Adrenal gland (tissue), 12 donors: Measurements from ENCODE around the gene PARD6G. TPM values are rescaled to one million over a fixed set of nuclear protein-coding genes. Genes with fewer than 3 reads are reported as not detected.

ENCODE experiments used
- DNase-seq, 7 donors: peaks; one replicate each; pipeline ENCODE4 v3.0.0-alpha.2; 2019 to 2020
- H3K27ac ChIP-seq, 5 donors: fragments of 200-600 bp; sonication (generic) in 4 of 5; 1 replicate in 3 of 5; 2 replicates in 2 of 5; pipeline versions ENCODE4 v1.5.1 to v1.8.0; 2016 to 2020; ENCODE audit warnings: mild to moderate bottlenecking in 1 of 5
- H3K27me3 ChIP-seq: fragments of 200-600 bp; 2 replicates; pipeline ENCODE4 v1.8.0; 2021
- H3K36me3 ChIP-seq, 2 donors: fragments of 200-600 bp; replicated peaks in 1 of 2; 1 replicate in 1 of 2; 2 replicates in 1 of 2; pipeline versions ENCODE4 v1.5.1 to v1.8.0; 2018 to 2022
- H3K4me1 ChIP-seq, 2 donors: fragments of 200-600 bp; replicated peaks in 1 of 2; 1 replicate in 1 of 2; 2 replicates in 1 of 2; pipeline versions ENCODE4 v1.5.1 to v1.8.0; 2018 to 2021
- H3K4me3 ChIP-seq, 4 donors: fragments of 200-600 bp; sonication (generic) in 3 of 4; one replicate each; pipeline ENCODE4 v1.5.1; 2016 to 2018
- H3K9me3 ChIP-seq, 3 donors: fragments of 200-600 bp; sonication (generic) in 1 of 3; replicated peaks in 1 of 3; 1 replicate in 2 of 3; 2 replicates in 1 of 3; pipeline versions ENCODE4 v1.5.1 to v1.8.0; 2016 to 2021
- POLR2A ChIP-seq, 2 donors: fragments of 450-650 bp; IDR thresholded peaks; one replicate each; pipeline ENCODE4 v1.6.1; 2017; ENCODE audit warnings: antibody characterized with exemption in 2 of 2, mild to moderate bottlenecking in 2 of 2, moderate library complexity in 1 of 2
- WGBS, 4 donors: extraction: QIAGEN DNeasy Blood & Tissue Kit in 2 of 4; methylation state at CpG; one replicate each; pipeline versions ENCODE4 v1.1.5 to v1.1.7; 2013 to 2017; 5-methylcytosine and 5-hydroxymethylcytosine counted together
- intact Hi-C, 2 donors: fragments of 100-400 bp; cut with DNase I; formaldehyde crosslinking; loops; one replicate each; pipeline versions ENCODE4 v1.14.1 to v1.15.0; 2022 to 2023
- polyA plus RNA-seq, 3 donors: library from polyadenylated mRNA; stranded (reverse); fragments of 200-250 nt in 2 of 3; fragments of 350-450 nt in 1 of 3; fragmentation: Illumina TruSeq in 1 of 3; extraction: RNeasy Lipid Tissue Mini Kit (QIAGEN cat#74804) in 1 of 3; gene quantifications; one replicate each; pipeline ENCODE4 v1.2.3, GENCODE V29; 2013 to 2014
- total RNA-seq, 9 donors: library from RNA; depleted of rRNA in 4 of 9; stranded (reverse); fragments of >200 nt in 4 of 9; fragments of 120-200 nt in 1 of 9; fragmentation: NEBNext Ultra II Directional in 1 of 9; extraction: Animal tissue kit (Norgen Biotek cat#: 25700) in 1 of 9; gene quantifications; one replicate each; pipeline versions ENCODE4 v1.1.0 to v1.2.4, GENCODE V29; 2013 to 2023
- TF ChIP-seq, protein P1 (sequence below), 6 experiments: fragments of 450-650 bp in 4 of 6; fragments of 200-600 bp in 2 of 6; sonication (generic) in 1 of 6; IDR thresholded peaks; 1 replicate in 5 of 6; 2 replicates in 1 of 6; pipeline versions ENCODE4 v1.5.1 to v1.8.0; 2016 to 2021; ENCODE audit warnings: antibody characterized with exemption in 6 of 6, mild to moderate bottlenecking in 2 of 6, moderate library complexity in 1 of 6
- donor health status: healthy with polysubstance abuse.
- donor health status: Bipolar disorder and iron deficiency.
- donor health status: DM: yes; HTN: yes; CAD: no.
- donor health status: DM: no; HTN: no; CAD: no.
- donor health status: DM: no; HTN: no; CAD: no.
- donor health status: DM: yes; HTN: yes; CAD: no.

Gene PARD6G
- total and polyA plus RNA-seq, 12 donors: 0.95 to 4.3 (median 2.3) TPM

DNA sequence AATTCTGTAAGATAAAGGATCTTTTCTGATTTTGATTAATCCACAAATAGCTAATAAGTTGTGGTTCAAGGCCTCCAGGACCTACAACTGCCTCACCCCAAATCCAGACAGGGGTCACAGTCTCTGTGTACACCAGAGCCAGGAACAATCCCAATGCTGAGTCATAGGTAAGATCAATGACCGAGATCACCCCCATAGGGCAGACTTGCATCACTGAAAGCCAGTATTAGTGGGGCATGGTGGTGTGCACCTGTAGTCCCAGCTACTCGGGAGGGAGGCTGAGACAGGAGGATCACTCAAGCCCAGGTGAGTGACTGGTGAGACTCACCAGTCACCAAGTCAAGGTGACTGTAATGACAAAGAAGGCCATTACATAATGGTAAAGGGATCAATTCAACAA, 12.9 kb downstream of the PARD6G start:
- Histone ChIP-seq H3K4me3 (no peak overlapping the region), H3K36me3 (no peaks in the 10 kb centered on the region), H3K9me3 (no peaks in the 10 kb centered on the region), H3K4me1 (no peaks in the 10 kb centered on the region), H3K27me3 (no peaks in the 10 kb centered on the region), H3K27ac (no peak overlapping the region)
- TF ChIP-seq, protein P1, sequence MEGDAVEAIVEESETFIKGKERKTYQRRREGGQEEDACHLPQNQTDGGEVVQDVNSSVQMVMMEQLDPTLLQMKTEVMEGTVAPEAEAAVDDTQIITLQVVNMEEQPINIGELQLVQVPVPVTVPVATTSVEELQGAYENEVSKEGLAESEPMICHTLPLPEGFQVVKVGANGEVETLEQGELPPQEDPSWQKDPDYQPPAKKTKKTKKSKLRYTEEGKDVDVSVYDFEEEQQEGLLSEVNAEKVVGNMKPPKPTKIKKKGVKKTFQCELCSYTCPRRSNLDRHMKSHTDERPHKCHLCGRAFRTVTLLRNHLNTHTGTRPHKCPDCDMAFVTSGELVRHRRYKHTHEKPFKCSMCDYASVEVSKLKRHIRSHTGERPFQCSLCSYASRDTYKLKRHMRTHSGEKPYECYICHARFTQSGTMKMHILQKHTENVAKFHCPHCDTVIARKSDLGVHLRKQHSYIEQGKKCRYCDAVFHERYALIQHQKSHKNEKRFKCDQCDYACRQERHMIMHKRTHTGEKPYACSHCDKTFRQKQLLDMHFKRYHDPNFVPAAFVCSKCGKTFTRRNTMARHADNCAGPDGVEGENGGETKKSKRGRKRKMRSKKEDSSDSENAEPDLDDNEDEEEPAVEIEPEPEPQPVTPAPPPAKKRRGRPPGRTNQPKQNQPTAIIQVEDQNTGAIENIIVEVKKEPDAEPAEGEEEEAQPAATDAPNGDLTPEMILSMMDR (IDR thresholded peaks at IDR 0.05): no peak
- TF ChIP-seq POLR2A (IDR thresholded peaks at IDR 0.05): no peak
- no peak for DNase-seq
- 91 to 100% (median 92%) methylated on average over 2 of the region's 2 CpGs for WGBS, 4 donors
- intact Hi-C loops: no loop called here

DNA sequence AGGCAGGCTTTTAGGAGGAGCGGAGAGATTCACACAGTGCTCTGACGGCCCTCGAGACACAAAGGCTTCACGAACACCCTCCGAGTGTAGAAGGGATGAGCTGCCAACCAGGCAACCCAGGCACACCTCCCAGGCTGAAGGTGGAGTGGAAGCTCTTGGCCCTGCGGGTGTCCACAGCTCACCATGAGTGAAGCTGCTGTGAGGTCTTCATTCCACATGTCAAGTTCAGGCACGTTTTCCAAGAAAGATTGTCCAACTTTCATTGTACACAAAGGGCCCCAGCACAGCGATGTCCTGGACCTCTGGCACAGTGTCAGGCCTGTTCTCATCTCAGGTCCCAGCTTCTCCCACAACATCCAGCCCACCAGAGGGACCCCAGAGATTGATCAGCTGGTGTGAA, 13.4 kb downstream of the PARD6G start:
- no peak for DNase-seq
- Histone ChIP-seq H3K4me3 (no peak overlapping the region), H3K36me3 (no peaks in the 10 kb centered on the region), H3K27ac (no peak overlapping the region), H3K4me1 (no peaks in the 10 kb centered on the region), H3K27me3 (no peaks in the 10 kb centered on the region), H3K9me3 (no peaks in the 10 kb centered on the region)
- TF ChIP-seq POLR2A (IDR thresholded peaks at IDR 0.05): no peak
- TF ChIP-seq, protein P1 (IDR thresholded peaks at IDR 0.05): no peak
- intact Hi-C loops: no loop called here
- 87 to 89% (median 88%) methylated on average over 6 to 8 of the region's 8 CpGs for WGBS, 4 donors

DNA sequence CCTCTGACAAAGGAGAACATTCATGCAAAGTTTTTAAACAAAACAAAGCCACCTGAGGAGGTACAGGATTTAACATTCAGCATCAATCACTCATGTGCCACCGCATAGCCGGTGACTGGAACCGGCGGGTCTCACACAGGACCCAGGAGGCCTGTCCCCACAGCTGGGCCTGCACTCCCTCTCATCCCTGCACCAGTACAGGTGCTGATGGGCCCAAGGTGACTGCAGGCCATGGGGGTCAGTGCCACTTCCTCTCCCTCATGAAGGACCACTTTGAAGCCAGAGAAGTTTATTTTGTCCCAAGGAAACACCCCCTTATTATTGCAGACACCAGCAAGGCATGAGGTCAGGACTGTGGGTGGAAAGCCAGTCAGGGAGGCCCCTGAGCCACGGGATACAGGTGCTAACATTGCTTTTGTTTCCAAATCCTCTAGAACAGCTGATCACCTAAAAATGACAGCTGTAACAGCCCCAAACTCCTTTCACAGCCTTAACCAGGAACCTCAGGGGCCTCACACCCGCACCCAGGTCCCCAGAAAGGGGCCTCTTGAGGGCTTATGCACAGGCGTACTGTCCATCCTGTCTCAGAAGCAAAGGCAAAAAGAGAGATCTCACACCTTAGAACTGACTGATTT, 14.0 kb downstream of the PARD6G start:
- no peaks in the 10 kb centered on the region for H3K36me3 ChIP-seq
- no peak overlapping the region for H3K27ac ChIP-seq
- TF ChIP-seq POLR2A (IDR thresholded peaks at IDR 0.05): no peak
- TF ChIP-seq, protein P1 (IDR thresholded peaks at IDR 0.05): no peak
- intact Hi-C loops: no loop called here
- WGBS, 4 donors: 87 to 100% (median 89%) methylated on average over 3 to 7 of the region's 7 CpGs
- no peaks in the 10 kb centered on the region for H3K4me1 ChIP-seq
- H3K27me3 ChIP-seq: no peaks in the 10 kb centered on the region
- peak in 1 of 7 donors; percentile 1 for DNase-seq
- H3K9me3 ChIP-seq: no peaks in the 10 kb centered on the region
- no peak overlapping the region for H3K4me3 ChIP-seq

DNA sequence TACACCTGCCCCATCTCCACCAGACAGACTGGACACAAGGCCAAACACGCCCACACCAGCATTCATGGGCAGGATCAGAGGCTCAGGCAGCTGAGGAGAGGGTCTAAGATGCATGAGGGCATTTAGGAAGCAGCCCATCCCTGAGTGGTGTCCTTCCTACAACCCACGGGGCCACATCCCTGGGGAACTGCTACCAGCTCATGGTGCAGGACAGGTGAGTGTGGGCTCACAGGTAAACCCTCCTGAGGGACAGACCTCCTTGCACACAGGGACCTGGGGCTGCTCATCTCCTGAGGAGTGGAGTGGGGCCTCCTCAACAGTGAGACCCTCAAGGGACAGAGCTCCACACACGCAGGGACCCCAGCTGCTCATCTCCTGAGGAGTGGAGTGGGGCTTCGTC, 14.6 kb downstream of the PARD6G start:
- Histone ChIP-seq H3K27ac (no peak overlapping the region), H3K36me3 (no peaks in the 10 kb centered on the region), H3K4me3 (no peak overlapping the region), H3K9me3 (no peaks in the 10 kb centered on the region), H3K4me1 (no peaks in the 10 kb centered on the region), H3K27me3 (no peaks in the 10 kb centered on the region)
- intact Hi-C loops: no loop called here
- 87 to 95% (median 88%) methylated on average over 4 of the region's 4 CpGs; no CpG with 5 or more reads in 1 of the 4 donors for WGBS, 4 donors
- DNase-seq: no peak
- no peak for TF ChIP-seq POLR2A (IDR thresholded peaks at IDR 0.05)
- TF ChIP-seq, protein P1 (IDR thresholded peaks at IDR 0.05): no peak
